ENCODE results near the gene ICA1.

The ICA1 gene

GRCh38 chr7:8086239-8086638, 175.7 kb downstream of the ICA1 start:
- TF ChIP-seq GATA3 (IDR thresholded peaks at IDR 0.05; ENCODE audit: low read depth, low read length) (no peak), GATA2 (IDR thresholded peaks at IDR 0.05; ENCODE audit: low read depth, low read length) (no peak)

GRCh38 chr7:8085420-8085819, 176.5 kb downstream of the ICA1 start:
- no peak for TF ChIP-seq GATA3 (IDR thresholded peaks at IDR 0.05; ENCODE audit: low read depth, low read length)

GRCh38 chr7:8084836-8085235, 177.1 kb downstream of the ICA1 start:
- TF ChIP-seq GATA2 (IDR thresholded peaks at IDR 0.05; ENCODE audit: low read depth, low read length) (no peak), GATA3 (IDR thresholded peaks at IDR 0.05; ENCODE audit: low read depth, low read length) (no peak)

DNA sequence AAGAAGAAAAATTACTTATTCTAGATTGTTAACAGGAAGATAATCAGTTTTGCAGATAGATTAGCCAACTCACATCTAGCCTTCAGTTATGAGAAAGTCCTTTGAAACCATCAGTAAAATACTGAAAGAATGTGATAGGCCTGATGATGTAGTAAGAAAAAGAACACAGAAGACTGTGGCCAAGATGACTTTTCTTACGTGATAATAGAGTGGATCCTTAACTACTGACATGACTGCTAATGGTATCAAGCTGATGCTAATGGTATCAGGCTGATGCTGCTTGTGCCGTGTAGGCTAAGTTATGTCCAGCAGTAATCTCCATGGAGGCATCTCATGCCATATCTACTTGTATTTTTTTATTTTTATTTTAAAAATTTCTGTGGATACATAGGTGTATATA, 179.2 kb downstream of the ICA1 start:
- TF ChIP-seq GATA2 (IDR thresholded peaks at IDR 0.05; ENCODE audit: low read depth, low read length) (no peak), GATA3 (IDR thresholded peaks at IDR 0.05; ENCODE audit: low read depth, low read length) (no peak)

- no peak for TF ChIP-seq GATA2 (IDR thresholded peaks at IDR 0.05; ENCODE audit: low read depth, low read length)
- TF ChIP-seq GATA3 (IDR thresholded peaks at IDR 0.05; ENCODE audit: low read depth, low read length): no peak
These were observed 183.5 kb downstream of the ICA1 start for GRCh38 chr7:8078418-8078817.

- TF ChIP-seq GATA3 (IDR thresholded peaks at IDR 0.05; ENCODE audit: low read depth, low read length) (no peak), GATA2 (IDR thresholded peaks at IDR 0.05; ENCODE audit: low read depth, low read length) (no peak)
These were observed 191.4 kb downstream of the ICA1 start for GRCh38 chr7:8070451-8071180.

DNA sequence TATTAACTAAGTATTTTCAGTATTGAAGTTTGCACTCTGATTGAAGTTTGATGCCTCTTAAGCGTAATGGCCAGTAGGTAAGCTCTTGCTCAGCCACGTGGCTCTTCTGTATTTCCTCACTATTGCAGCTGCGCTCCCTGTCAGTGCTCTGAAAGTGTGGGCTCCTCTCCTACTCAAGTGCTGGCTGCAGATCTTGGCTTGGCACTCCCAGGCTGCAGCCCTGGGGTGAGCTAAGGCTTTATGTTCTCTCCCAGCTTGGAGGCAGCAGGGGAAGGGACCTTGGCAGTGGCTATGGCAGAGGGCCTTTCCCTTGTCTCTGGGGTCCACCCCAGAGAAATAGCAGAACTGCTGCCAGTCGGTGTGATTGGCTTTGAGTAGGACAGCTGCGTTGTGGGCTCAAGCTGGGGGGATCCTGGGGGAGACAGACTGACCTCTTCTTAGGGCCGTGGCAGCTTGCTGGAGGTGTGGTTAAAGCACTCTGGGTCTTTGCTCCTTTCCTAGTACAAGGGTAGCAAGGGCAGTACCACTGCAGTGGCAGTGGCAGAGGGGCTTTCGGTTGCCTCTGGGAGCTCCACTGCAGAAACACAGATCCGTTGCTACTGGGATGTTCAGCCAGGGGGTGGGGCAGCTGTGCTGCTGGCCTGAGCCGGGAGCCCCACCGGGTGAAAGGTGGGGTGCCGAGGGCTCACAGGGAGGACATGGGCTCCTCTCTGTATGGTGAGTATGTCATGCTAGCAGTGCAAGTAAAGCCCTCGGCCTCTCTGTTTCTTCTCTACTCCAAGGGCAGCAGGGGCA, 192.9 kb downstream of the ICA1 start:
- TF ChIP-seq GATA3 (IDR thresholded peaks at IDR 0.05; ENCODE audit: low read depth, low read length): no peak

DNA sequence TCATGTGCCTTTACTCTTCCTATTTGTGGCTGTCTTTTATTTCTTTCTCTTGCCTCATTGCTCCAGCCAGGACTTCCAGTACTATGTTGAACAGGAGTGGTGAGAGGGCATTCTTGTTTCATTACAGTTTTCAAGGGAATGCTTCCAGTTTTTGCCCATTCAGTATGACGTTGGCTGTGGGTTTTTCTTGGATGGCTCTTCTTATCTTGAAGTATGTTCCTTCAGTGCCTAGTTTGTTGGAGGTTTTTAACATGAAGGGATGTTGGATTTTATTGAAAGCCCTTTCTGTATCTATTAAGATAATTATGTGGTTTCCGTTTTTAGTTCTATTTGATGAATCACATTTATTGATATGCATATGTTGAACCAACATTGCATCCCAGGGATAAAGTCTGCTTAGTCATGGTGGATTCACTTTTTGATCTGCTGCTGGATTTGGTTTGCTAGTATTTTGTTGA, 196.6 kb downstream of the ICA1 start:
- TF ChIP-seq GATA3 (IDR thresholded peaks at IDR 0.05; ENCODE audit: low read depth, low read length) (no peak), GATA2 (IDR thresholded peaks at IDR 0.05; ENCODE audit: low read depth, low read length) (no peak)

- TF ChIP-seq GATA2 (IDR thresholded peaks at IDR 0.05; ENCODE audit: low read depth, low read length): no peak
- TF ChIP-seq GATA3 (IDR thresholded peaks at IDR 0.05; ENCODE audit: low read depth, low read length): no peak
These were observed 197.1 kb downstream of the ICA1 start for GRCh38 chr7:8064828-8065227.

GRCh38 chr7:8063706-8064297, 198.2 kb downstream of the ICA1 start:
- TF ChIP-seq GATA3 (IDR thresholded peaks at IDR 0.05; ENCODE audit: low read depth, low read length): no peak
- no peak for TF ChIP-seq GATA2 (IDR thresholded peaks at IDR 0.05; ENCODE audit: low read depth, low read length)
